GOT3 (cell line): ENCODE results near the gene CELF4.

ENCODE experiments used
- DNase-seq: peaks from one replicate; lab custom pipeline; 2025; ENCODE audit warnings: mixed read lengths; lab: John Stamatoyannopoulos, UW

The CELF4 gene

DNA sequence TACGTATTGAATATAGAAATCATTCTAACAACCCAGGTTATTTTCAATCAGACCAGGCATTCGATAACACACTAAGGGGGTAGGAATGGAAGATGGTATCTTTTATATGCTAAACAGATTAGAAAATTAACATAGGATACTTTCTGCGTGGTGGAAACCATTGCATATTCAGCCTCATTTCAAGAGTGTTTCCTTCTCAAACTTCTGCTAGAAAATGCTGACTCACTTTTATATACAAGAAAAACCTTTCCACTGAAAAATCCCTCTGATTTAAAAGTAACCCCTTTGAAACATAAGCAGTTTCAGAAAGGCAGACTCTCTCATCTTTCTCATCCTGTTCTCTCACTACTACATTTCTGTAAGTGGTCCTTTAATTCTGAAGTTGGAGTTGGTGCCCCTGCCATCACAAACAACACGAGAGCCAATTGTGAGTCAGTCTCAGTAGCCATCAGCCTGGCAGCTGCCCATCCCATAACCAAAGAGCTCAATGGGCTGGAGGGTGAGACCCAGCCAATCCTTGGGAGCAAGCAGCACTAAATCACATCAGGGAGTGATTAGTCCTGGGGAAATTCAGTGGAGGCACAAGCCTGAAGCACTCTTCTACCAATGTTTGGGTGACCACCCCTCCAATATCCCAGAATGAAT, 343.1 kb downstream of the CELF4 start:
- no peak for DNase-seq

DNA sequence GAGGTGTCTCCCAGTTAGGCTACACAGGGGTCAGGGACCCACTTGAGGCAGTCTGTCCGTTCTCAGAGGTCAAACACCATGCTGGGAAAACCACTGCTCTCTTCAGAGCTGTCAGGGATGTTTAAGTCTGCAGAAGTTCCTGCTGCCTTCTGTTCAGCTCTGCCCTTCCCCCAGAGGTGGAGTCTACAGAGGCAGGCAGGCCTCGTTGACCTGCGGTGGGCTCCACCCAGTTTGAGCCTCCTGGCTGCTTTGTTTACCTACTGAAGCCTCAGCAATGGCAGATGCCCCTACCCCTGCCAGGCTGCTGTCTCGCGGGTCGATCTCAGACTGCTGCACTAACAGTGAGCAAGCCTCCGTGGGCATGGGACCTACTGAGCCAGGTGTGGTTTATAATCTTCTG, 346.3 kb downstream of the CELF4 start:
- no peak for DNase-seq

DNA sequence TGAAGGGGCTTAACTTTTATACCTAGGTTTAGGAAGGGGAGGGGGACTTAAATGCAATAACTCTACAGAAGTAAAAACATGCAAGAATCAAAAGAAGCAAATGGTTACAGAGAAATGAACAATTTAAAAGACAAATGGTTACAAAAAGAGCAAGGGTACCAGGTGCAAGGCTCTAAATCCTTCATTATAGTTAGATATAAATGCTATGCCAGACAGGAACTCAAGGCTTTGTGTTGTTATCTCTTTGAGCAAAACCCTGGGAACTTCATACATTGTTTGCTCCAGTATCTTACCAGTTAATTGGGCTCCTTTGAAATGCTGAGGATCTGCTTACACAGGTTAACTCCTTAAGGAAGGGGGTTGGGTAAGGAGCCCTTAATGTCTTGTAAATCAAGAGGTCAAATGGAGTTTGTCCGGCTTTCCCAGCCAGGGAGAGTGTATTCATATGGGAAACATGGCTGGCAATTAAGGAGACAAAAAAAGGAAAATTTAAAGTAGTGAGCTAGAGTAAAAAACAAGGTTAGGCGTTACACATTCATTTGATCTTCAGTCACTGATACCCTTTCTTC, 347.5 kb downstream of the CELF4 start:
- DNase-seq, result no peak

DNA sequence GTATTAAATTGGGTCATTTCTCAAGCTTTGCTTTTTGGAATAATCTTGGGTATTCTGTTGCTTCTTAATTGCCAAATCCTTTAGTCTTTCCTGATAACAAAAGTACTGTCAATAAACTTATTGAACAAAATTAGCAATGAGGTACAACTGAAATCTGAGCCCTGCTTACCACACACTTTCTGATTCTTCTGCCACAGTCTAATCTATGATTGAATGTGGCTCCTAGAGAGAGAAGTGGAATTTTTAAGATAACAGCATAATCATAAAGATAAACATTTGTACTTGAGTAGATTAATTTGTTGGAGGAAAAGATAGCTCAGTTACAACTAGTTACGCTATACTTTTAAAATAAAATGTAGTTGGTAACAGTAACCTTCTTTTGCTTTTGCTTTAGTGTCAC, 354.8 kb downstream of the CELF4 start:
- no peak for DNase-seq

DNA sequence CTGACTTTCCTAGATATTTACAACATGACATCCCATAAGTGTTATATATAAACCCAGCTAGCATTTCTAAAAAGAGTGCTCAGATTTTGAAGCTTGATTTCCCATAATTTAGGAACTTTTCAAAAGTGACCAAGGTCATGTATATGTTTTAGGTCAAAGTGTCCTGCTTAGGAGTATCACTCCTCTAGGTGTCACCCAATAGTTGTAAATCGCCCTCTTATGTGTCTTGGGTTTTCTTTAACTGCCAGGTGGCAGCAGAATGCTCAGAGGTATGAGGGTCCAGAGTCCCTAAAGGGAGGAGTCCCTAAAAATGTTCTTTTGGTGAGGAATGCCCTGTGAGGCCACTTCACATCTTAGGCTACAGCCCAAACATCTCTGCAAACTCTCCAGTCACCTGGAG, 358.3 kb downstream of the CELF4 start:
- DNase-seq, result no peak

DNA sequence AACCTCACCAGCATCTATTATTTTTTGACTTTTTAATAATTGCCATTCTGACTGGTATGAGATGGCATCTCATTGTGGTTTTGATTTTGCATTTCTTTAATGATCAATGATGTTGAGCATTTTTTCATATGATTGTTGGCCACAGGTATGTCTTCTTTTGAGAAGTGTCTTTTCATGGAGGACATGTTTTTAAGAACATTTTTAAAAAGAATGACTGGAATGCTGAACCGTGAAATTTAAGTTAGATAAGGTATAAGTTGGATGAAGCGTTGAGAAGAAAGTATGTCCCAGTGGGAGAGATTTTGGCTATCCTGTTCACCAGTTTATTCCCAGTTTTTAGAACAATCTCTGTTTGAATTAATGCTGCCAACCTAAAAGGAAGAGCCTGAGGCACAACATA, 365.9 kb downstream of the CELF4 start:
- DNase-seq, result no peak
